Fibroblast of skin of left biceps (primary cell): Measurements from ENCODE around the gene C14orf132.
A peak's percentile ranks its signal among the peaks of the same experiment; 100 is the strongest.

ENCODE experiments used
- DNase-seq, 2 experiments: peaks; one replicate each; pipeline ENCODE4 v3.0.0-alpha.2; 2013; ENCODE audit warnings: low read depth in 2 of 2

The C14orf132 gene

DNA sequence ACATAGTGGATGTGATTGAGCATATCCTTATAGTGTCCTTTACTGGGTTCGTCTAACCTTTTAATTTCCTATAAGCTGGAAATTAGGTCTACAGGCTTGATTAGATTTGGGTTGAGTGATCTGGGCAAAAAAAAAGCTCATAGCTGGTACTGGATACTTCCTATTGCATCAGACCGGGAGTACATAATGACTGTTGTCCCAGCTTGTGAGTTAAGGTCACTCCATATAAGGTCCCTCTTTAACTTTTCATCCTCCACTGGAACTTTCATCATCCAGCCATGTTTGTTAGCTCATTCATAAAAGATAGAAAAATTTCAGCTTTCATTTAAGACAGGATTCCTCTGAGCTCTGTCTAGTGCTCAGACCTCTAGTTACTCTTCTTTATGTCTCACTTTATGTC, 80.8 kb downstream of the C14orf132 start:
- no peak for DNase-seq

DNA sequence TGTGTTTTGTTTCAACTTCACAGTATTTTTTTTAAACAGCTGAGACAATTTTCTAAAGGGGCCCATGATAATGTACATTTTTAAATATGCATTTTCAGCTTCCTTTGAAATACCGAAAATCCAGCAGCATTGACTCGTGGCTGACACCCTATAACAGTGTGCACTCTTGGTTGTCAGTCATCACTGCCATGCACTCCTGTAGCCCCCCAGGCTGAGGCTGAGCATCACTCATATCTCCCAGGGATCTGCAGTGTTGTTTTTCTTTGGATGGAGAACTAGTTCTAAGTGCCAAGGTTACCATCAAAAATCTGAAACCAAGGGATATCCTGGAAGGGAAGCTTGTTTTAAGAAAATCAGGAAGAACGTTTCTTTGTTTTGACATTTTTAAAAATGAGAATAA, 81.2 kb downstream of the C14orf132 start:
- no peak for DNase-seq

DNA sequence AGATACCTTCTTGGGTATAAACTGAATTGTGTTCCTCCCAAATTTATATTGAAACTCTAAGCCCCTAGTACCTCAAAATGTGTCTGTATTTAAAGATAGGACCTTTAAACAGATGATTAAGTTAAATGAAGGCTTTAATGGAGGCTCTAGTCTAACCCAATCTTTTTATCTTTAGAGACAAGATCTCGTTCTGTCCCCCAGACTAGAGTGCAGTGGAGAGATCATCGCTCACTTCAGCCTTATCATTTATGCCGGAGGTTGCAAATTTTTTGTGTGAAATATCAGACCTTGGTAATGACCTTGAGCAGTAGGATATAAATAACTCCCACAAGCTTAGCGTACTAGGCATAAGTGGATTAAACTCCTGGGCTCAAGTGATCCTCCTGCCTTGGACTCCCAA, 81.8 kb downstream of the C14orf132 start:
- DNase-seq, result no peak

DNA sequence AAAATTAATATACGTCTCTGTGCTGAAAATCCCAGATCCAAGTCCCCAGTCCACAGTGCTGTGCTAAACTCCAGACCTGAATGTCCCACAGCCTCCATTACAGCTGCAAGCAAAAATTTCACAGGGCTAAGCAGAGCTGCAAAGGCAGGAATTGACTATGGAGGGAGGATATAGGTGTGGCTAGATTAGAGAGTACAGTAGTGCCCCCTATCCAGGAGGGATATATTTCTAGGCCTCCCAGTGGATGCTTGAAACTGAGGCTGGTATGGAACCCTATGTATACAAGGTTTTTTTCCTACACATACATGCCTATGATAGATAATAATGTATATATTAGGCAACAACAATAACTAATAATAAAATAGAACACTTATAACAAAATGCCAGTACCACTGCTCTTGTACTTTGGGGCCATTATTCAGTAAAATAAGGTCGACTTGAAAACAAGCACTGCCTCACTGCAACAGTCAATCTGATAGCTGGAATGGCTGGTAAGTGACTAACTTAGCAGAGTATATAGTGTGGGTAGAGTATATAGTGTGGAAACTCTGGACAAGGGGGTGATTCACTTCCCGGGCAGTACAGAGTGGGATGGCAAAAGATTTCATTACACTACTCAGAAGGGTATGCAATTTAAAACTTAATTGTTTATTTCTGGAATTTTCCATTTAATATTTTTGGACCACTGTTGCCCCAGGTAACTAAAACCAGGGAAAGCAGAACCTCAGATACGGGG, 82.7 kb downstream of the C14orf132 start:
- DNase-seq, result no peak

DNA sequence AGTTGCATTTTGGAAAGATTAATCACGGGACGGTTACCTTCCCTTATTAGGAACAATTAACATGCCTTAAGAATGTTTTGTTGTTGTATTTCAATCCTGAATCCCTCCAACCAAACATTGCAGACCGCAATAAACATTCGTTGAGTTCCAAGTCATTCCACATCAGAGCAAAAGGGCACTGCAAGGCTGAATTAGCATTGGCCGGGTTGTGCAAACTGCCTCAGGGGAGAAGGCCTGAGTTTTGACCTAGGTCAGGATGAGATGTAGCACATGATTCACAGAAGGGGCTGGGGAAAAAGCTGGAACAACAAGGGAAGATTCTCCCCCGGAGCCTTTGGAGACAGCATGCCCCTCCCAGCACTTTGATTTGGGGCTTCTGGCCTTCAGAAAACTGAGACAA, 83.3 kb downstream of the C14orf132 start:
- no peak for DNase-seq

DNA sequence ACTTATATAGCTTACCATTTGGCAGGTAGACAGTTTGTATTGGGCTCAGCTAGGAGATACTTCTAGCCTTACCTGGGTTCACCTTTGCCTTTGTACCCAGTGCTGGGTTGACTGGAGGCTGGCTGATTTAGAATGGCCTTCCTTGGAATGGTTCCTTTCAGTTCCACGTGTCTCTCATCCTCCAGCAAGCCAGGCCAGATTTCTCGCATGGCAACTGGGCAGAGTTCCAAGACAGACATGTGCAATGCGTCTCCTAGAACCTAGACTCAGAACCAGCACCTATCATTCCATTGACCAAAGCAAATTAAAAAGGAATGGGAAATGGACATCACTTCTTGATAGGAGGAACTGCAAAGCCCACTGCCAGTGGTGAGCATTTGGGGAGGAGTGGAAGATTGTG, 86.4 kb downstream of the C14orf132 start:
- no peak for DNase-seq

DNA sequence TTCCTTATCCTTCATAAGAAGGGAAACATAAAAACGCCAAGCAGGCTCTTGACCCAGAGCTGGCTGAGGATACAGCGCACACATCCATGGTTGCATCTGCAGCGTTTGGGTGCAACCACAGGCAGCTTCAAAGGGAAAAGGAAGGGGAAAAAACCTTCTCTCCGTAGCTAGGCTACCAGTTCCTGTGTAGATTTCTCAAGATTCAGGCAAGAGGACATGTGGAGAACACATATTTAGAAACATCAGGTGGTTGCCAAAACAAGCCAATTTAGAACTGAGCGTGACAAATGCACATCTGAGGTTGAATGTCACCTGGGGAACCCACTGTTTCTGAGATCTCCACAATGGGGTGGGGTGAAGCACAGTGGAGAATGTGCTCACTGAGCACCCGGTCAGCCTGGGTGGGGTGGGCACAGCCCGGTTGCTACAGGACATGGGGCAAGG, 87.2 kb downstream of the C14orf132 start:
- no peak for DNase-seq

DNA sequence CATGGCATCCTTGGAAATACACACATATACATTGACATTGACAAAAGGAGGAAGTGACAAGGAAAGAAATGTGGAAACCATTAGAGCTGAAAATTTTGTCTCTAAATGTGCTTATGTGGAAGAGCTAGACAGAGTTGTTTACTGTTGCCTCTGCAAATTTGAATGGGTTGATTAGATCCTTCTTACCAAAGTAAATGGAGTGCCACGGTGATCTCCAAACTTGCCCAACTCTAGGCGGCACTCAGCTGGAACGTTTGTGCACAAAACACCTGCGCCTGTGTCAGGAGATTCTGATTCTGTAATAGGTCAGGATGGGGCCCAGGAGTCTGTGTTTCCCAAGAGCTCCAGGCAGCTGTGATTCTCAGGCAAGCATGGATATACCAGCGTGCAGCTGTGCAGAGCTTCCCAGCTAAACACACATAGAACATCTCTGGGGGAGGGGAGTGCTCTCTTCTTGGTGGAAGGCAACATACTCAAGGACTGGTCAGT, 87.7 kb downstream of the C14orf132 start:
- DNase-seq, result no peak

DNA sequence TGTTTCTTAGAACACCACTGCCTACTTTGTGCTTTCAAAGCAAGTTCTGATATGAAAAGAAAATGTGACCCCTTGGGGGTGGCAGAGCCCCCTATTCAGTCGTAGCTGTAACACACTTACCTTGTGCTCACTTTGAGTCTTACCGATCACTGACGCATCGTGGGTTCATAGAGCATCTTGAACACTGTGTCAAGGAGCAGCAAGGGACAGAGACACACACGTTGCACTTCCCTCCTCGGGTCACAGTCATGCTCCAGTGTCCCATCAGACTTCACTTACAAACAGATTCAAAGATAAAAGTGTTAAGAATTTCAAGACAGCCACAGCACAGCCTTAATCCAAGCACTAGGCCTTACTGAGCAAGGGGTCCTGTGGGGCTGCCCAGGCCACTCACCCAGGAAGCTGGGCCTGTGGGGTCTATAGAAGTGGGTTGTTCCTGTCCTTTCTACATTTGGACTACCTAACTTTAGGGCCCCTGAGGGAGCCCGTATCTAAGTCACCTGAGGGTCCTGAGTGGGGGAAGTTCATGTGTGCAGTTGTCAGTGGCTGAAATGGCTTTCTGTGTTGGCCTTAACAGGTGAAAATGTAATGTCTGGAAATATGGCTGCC, 90.1 kb downstream of the C14orf132 start:
- no peak for DNase-seq

DNA sequence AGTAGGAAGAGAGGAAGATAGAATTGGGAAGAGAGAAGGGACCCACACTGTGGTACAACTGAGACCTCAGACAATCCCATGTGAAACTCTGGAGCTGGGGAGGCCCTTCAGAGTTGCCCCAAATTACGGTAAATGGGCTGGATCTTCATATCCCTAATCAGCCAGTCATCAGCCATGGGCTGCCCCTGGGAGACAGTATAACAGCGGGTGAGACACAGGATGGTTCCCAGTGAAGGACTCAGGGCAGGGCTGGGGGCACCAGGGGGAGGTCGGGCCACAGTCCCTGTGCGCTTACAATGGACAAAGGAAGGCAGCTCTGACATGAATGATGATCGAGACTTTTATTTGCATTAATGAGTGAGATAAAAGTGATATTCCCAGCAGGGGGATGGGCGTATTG, 91.2 kb downstream of the C14orf132 start:
- no peak for DNase-seq

DNA sequence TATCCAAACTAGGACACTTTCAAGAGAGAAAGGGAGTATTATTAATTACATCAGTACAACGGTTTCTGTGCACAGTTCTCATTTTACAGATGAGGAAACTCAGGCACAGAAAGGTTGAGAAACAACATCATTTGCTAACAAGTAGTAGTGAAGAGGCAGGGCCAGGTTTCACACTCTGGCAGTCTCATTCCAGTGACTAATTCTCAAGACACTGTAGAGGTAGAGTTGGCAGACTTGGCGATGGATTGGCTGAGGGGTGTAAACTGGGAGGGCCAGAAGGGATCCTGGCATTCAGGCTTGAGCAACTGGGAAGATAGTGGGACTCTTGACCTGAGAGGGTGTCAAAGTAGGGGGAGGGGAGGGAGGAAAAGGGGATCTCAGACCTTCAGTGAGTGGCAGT, 91.7 kb downstream of the C14orf132 start:
- DNase-seq, result no peak

DNA sequence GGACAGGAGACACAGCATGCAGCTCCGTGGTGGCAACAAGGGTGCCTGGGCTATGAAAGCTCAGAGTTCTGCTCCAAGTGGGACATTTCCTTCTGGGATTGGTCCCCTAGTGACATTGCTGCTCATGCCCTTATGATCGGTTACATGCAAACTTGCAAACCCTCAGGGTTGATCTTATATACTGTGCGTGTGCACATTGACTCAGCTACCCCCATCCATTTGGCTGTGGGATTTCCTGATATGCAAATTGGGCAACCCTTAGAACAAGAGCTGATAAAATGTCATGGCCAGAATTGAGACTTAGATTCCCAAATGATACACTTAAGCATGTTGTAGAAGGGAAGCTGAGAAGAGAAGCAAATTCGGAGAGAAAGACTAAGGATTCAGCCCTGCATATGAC, 92.7 kb downstream of the C14orf132 start:
- no peak for DNase-seq

DNA sequence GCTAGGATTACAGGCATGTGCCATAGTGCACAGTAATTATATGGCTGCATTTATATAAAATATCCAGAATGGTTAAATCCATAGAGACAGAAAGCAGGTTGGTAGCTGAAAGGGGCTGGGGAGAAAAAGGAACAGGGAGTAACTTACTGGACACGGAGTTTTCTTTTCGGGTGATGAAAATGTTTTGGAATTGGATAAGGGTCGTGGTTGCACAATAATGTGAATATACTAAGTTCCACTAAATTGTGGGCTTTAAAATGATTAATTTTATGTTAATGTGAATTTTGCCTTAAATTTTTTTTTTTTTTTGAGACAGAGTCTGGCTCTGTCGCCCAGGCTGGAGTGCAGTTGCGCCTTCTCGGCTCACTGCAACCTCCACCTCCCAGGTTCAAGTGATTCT, 95.3 kb downstream of the C14orf132 start:
- no peak for DNase-seq

DNA sequence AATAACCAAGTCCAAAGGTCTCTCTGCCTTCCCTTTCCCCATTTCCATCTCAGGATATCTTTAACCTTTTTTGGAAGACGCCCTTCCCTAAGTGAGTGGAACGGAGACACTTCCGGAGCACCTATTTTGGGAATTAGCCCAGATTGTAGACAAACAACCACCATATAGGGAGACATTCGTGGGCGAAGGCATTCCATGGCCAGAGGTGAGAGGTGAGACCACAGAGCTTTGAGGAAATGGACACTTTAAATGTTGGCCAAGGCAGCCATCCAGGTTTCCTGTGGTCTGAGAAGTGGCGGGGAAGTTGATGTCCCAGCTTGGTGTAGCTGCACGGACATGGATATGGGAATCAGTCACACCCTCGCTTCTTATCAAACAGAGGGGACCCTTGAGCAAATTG, 96.1 kb downstream of the C14orf132 start:
- DNase-seq, result no peak

DNA sequence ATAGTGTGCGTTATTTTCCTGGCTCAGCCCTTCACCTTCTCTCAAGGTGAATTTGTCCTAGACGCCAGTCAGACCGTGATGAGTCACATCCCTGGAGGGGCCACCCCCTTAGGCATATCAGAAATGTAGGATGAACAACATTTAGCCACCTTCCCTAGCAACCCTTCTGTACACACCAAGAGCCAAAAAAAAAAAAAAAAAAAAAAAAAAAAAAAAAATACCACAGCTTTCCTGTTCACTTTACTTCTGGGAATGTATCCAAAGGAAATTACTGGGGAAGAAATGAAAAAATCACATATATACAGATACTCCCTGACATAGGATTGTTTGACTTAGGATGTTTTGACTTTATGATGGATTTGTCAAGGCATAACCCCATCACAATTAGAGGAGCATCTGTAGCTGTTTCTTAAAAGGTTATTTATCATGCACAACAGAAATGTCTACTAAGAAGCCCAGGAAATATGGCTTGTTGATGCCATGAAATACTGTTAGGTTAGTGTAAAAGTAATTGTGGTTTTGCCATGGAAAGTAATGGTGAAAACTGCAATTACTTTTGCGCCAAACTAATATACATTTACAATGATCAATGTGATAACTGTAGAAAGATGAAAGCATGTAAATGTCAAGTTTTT, 97.3 kb downstream of the C14orf132 start:
- peak; percentile 77 to 87 for DNase-seq

DNA sequence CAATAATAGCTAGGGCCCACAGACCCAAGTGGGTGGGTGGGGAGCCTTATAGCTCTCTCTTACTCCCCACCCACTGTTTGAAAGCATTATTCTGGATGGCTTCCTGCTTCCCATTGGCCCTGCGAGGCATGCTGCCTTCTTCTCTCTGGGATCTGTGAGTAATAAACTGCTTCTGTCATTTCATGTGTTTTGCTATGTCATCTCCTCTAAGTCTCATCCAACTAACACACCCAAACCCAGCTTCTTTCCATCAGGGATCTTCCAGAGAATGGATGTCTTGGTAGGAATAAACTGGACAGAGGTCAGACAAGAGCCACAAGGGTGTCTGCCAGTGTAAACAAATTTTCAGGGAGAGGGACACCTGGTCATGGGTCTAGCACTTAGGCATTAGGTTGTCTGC, 99.1 kb downstream of the C14orf132 start:
- no peak for DNase-seq

DNA sequence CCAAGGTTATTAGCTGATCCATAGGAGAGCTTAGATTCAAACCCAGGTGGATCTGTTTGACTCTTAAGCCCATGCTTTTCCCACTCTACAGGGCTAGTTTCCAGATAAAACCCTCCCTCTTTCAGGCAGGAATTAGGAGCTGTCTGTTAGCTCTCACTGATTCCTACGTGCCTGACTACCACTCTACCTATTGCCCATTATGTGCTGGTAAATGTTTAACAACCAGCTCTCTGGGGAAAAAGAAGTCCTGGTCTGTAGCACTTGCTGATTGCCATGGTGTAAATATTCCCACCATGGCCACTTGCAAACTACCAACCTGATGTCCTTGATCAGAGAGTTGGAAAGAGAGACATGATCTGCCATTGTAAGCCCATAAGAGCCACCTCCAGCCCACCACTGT, 100.0 kb downstream of the C14orf132 start:
- DNase-seq, result no peak

DNA sequence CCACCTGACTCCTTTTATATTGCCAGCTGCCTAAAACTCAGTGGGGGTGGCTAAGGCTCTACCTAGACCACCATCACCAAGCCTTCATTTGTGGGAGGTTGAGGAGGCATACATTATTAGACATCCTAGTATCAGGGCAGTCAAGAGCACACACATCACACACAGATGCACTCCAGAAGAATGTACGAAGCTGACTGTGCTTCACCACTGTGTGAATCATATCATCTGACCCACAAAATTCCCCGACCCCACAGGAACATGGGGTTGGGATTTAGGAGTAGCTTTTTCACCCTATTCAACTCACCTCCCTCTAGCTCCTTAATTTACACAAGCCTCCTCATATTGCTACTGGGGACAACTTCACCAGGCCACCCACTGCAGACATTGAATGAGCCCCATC, 100.7 kb downstream of the C14orf132 start:
- DNase-seq, result no peak

DNA sequence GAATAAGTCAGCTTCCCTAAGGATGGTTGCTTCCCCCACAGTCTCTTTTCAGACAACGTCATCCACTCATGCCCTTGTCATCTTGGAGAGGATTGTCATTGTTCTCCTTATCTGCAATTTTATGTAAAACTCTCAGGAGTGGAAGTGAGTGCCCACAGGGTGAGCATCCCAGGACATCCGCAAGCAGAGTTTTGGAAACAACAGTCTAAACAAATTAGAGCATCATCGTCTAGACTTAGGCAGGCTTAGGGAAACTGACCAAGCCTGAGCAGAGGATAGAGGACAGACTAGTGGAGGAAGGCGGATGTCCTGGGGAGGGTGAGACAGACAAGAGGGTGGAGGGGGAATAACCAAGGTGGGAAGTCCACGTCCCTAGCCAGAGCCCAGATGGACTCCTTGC, 101.8 kb downstream of the C14orf132 start:
- DNase-seq, result no peak
